GM18520 (cell line): ENCODE data around the gene URM1.

Source experiments
- ATAC-seq: cut with Tn5 transposase; IDR thresholded peaks from one replicate; pipeline ENCODE4 v1.9.1; 2021; ENCODE audit not compliant: unreplicated experiment

The URM1 gene

DNA sequence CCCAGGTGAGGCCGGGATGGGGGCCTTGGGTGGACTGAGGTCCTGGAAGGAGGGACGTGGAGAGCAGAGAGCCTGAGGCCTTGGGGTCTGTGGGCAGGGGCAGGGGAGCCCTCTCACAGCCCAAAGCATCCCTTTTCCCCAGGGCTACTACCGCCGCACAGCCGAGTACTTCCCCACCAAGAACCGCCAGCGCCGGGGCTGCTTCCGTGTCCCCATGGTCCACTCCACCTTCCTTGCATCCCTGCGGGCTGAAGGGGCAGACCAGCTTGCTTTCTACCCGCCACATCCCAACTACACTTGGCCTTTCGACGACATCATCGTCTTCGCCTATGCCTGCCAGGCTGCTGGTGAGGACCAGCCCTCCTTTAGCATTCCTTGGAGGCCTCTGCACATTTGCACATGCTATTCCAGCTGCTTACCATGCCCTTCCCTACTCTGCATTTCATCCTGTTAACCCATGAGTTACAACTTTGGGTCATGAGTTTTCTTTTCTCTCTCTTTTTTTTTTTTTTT is 53.1 kb downstream of the URM1 start:
- ATAC-seq = no peak

DNA sequence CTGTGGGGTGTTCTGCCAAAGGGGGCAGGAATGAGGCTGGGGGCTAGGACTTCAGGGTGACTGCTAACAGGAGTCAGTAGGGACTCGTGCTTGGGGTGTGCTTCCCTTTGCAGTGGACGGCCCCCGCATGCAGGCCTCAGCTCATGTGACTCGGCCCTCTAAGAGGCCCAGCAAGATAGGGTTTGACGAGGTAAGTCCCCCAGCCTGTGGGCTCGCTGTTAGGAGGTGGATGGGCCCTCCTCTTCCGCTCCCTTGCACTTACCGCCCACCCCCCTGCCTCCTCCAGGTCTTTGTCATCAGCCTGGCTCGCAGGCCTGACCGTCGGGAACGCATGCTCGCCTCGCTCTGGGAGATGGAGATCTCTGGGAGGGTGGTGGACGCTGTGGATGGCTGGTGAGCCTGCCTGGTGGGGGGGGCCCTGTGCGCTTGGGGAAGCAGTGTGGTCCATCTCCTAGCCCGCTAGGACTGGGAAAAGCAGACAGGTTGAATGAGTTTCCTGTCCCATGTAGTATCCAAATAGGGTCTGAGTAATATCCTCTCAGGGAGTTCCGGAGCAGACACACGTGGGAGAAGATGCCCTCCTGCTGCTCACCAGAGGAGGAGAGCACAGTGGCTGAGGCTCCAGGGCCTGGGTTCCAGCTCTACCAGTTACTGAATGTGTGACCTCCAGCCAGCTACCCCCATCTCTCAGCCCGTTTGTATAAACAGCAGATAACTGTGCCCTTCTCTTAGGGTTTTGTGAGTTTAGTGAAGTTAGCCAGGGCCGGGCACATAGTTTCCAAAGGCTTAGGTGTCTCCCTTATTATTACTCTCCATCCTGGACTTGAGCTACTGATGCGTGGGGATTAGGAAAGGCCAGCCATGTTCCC is 57.7 kb downstream of the URM1 start:
- ATAC-seq = no peak

DNA sequence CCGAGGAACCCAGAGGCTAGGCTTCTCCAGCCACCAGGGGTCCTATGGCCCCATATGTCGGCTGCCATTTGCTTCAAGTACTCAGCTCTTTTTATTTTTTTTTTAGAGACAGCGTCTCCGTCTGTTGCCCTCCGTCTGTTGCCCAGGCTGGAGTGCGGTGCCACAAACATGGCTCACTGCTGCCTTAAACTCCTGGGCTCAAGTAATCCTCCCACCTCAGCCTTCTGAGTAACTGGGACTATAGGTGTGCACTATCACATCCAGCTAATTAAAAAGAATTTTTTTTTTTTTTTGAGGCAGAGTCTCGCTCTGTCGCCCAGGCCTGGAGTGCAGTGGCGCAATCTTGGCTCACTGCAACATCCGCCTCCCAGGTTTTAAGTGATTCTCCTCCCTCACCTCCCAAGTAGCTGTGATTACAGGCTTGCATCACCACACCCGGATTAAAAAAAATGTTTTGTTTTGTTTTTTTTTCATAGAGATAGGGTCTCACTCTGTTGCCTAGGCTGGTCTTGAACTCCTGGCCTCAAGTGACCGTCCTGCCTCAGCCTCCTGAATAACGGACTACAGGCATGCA is 58.4 kb downstream of the URM1 start:
- ATAC-seq = no peak

DNA sequence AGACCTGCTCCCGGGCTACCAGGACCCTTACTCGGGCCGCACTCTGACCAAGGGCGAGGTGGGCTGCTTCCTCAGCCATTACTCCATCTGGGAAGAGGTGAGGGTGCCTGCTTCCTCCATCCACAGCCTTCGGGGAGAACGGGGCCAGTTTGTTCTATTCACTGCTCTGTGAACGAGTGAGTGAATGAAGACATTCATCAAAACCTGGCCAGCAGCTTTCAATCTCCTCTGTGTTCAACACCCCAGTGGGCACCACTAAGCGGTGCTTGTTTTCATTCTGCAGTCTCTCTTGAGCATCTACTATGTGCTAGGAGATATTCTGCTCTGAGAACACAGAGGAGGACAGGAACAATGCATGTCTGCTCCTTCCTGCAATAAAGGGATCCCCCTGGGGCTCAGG is 60.0 kb downstream of the URM1 start:
- ATAC-seq = no peak

DNA sequence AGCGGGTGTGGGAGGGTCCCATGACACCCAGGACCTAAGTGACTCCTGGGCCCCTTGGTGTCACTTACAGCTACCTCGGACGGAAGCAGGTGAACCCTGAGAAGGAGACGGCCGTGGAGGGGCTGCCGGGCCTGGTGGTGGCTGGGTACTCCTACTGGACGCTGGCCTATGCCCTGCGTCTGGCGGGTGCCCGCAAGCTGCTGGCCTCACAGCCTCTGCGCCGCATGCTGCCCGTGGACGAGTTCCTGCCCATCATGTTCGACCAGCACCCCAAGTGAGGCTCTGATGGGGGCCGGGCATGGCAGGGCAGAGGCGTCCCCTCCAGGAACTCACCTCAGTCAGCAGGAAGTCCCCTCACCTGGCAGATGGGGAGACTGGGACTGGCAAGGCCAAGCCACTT is 63.2 kb downstream of the URM1 start:
- ATAC-seq = no peak

DNA sequence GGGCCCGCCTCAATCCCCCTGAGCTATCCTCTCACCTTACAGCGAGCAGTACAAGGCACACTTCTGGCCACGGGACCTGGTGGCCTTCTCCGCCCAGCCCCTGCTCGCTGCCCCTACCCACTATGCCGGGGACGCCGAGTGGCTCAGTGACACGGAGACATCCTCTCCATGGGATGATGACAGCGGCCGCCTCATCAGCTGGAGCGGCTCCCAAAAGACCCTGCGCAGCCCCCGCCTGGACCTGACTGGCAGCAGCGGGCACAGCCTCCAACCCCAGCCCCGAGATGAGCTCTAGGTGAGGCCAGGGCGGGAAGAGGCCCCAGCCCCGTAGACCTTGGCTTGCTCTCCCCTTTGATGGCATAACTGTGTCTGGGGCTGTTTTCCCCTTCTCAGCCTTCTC is 64.4 kb downstream of the URM1 start:
- no peak for ATAC-seq

DNA sequence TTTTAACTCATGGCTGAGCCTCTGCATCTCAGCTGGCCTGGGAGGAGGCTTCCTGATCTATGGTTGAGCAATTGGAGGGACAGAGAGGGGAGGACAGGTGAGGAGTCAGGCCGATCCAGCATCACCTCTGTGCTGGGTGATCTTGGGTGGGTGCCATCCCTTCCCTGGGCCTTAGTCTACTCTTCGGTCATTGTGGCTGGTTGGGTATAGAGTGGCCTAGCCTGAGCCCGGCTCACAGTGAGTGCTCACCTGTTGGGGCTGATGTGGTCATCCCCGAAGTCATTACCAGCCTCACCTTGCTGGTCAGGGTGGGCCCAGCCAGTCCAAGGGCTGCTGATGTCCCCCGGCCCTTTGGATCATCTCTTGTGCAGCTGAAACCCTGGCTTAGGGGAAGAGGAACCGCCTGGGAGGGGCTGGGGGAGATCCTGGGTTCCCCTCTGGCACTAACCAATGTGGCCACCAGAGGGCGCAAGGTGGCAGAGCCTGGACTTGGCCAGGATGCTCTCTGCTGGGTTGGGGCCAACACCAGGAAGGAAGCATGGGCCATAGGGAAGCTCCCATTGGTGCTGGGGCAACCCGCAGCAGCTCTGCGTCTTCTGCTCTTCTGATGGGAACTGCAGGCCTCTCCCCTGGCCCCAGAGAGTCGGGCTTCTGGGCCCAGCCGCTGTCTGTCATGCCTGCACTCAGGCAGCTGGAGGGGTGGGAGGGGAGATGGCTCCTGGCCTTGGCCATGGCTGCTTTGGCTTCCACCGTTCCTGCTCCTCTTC is 67.4 kb downstream of the URM1 start:
- ATAC-seq = no peak

DNA sequence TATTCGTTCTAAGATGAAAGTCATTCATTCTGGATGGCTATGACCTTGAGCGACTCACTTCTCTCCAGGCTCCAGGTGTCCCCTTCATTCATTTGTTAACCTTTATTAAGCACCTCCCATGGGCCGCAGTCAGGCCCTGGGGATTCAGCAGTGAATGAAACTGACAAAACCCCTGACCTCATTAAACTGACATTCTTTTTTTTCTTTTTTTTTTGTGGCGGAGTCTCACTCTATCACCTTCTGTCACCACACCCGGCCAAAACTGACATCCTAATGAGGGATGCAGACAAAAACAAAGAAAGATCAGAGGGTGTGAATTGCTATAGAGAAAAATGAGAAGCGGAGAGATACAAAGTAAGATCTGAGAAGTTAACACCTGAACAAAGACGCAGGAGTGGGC is 68.1 kb downstream of the URM1 start:
- no peak for ATAC-seq
